Measurements from ENCODE around the gene CDC20B.

GRCh38 chr5:55219770-55220169, 46.8 kb upstream of the CDC20B start:
- TF ChIP-seq YY1 (IDR thresholded peaks at IDR 0.05; ENCODE audit: insufficient read depth, insufficient read length) (no peak), ZNF274 (IDR thresholded peaks at IDR 0.05; ENCODE audit: low read depth, low read length) (no peak)
